SK-N-MC (cell line): ENCODE data around the gene PRKD1.

ENCODE experiments used
- DNase-seq: peaks from one replicate; pipeline ENCODE4 v3.0.0-alpha.2; 2011; ENCODE audit warnings: low read depth, low spot score
- H3K27ac ChIP-seq: fragments of 200-600 bp; sonication (generic); 2 replicates; pipeline ENCODE4 v1.5.1; 2016; ENCODE audit warnings: mixed run types
- H3K36me3 ChIP-seq: fragments of 200-600 bp; sonication (generic); 2 replicates; pipeline ENCODE4 v1.6.1; 2017; ENCODE audit warnings: antibody characterized with exemption, low read length, mixed read lengths; ENCODE audit not compliant: insufficient read depth
- H3K4me3 ChIP-seq: fragments of 200-600 bp; sonication (generic); 2 replicates; pipeline ENCODE4 v1.5.1; 2016
- H3K9ac ChIP-seq: fragments of 200-600 bp; sonication (generic); 2 replicates; pipeline ENCODE4 v1.8.0; 2017; ENCODE audit warnings: mixed run types, mixed read lengths; ENCODE audit not compliant: insufficient read length
- H3K9me3 ChIP-seq: fragments of 200-600 bp; sonication (generic); 2 replicates; pipeline ENCODE4 v1.6.1; 2017; ENCODE audit warnings: low read depth, mild to moderate bottlenecking, antibody characterized with exemption, low read length, moderate library complexity, mixed read lengths
- EZH2 ChIP-seq: fragments of 200-600 bp; sonication (generic); IDR thresholded peaks from one replicate; pipeline ENCODE4 v1.6.1; 2017; ENCODE audit warnings: antibody characterized with exemption
- FOXP2 ChIP-seq: optimal IDR thresholded peaks from 2 replicates; pipeline ENCODE3; 2011; ENCODE audit warnings: mild to moderate bottlenecking, moderate library complexity; ENCODE audit not compliant: insufficient read depth; ENCODE audit errors: extremely low read length, control extremely low read depth
- POLR2AphosphoS5 ChIP-seq: IDR thresholded peaks from 2 replicates; pipeline ENCODE4 v1.6.1; 2012; ENCODE audit warnings: mild to moderate bottlenecking, low read depth, low read length, borderline replicate concordance

PRKD1 gene

GRCh38 chr14:29645117-29645516 lies 282.5 kb downstream of the PRKD1 start:
- Histone ChIP-seq H3K27ac (no peak overlapping the region), H3K9ac (no peak overlapping the region), H3K9me3 (peaks cover 4% of the 10 kb centered on the region; the same call in 1 of the 2 replicates), H3K4me3 (no peak overlapping the region), H3K36me3 (peaks cover 4% of the 10 kb centered on the region; the same call in 1 of the 2 replicates)
- no peak for DNase-seq
- TF ChIP-seq EZH2 (no peak), FOXP2 (no peak), POLR2AphosphoS5 (no peak)

- Histone ChIP-seq H3K36me3 (no peaks in the 10 kb centered on the region), H3K27ac (peak overlapping the region; percentile 76), H3K4me3 (peak overlapping the region; percentile 43), H3K9me3 (peaks cover 4% of the 10 kb centered on the region; the same call in 1 of the 2 replicates), H3K9ac (no peak overlapping the region)
- TF ChIP-seq POLR2AphosphoS5 (no peak), FOXP2 (no peak), EZH2 (no peak)
- DNase-seq = no peak
Observed at GRCh38 chr14:29643433-29644211, 284.0 kb downstream of the PRKD1 start.

- no peaks in the 10 kb centered on the region for H3K36me3 ChIP-seq
- peak overlapping the region; percentile 57; the same call in 1 of the 2 replicates for H3K27ac ChIP-seq
- no peak overlapping the region for H3K4me3 ChIP-seq
- DNase-seq = no peak
- no peaks in the 10 kb centered on the region for H3K9me3 ChIP-seq
- H3K9ac ChIP-seq = no peak overlapping the region
- no peak for TF ChIP-seq EZH2
- no peak for TF ChIP-seq POLR2AphosphoS5
- no peak for TF ChIP-seq FOXP2
Observed at GRCh38 chr14:29637411-29637810, 290.2 kb downstream of the PRKD1 start.

GRCh38 chr14:29636870-29637269 lies 290.8 kb downstream of the PRKD1 start:
- no peak for TF ChIP-seq POLR2AphosphoS5
- no peak for TF ChIP-seq EZH2
- no peak for TF ChIP-seq FOXP2
- peak overlapping the region; percentile 57; the same call in 1 of the 2 replicates for H3K27ac ChIP-seq
- H3K9me3 ChIP-seq = no peaks in the 10 kb centered on the region
- no peak for DNase-seq
- no peaks in the 10 kb centered on the region for H3K36me3 ChIP-seq
- H3K4me3 ChIP-seq = 0 out of 2 replicates have a peak overlapping the region, but pooled peaks have one; percentile 1
- H3K9ac ChIP-seq = no peak overlapping the region

GRCh38 chr14:29630566-29631160 lies 297.0 kb downstream of the PRKD1 start:
- DNase-seq = no peak
- Histone ChIP-seq H3K27ac (no peak overlapping the region), H3K36me3 (no peaks in the 10 kb centered on the region), H3K4me3 (no peak overlapping the region), H3K9ac (no peak overlapping the region), H3K9me3 (no peaks in the 10 kb centered on the region)
- TF ChIP-seq FOXP2 = no peak
- TF ChIP-seq POLR2AphosphoS5 = no peak
- no peak for TF ChIP-seq EZH2

- TF ChIP-seq POLR2AphosphoS5 (no peak), EZH2 (no peak), FOXP2 (no peak)
Observed at GRCh38 chr14:29629839-29630238, 297.8 kb downstream of the PRKD1 start.

GRCh38 chr14:29627137-29627536 lies 300.5 kb downstream of the PRKD1 start:
- Histone ChIP-seq H3K27ac (no peak overlapping the region), H3K9ac (no peak overlapping the region), H3K9me3 (no peaks in the 10 kb centered on the region), H3K36me3 (no peaks in the 10 kb centered on the region), H3K4me3 (no peak overlapping the region)
- TF ChIP-seq EZH2 = no peak
- TF ChIP-seq FOXP2 = no peak
- no peak for TF ChIP-seq POLR2AphosphoS5
- DNase-seq = no peak

More at GRCh38 chr14:29629839-29630238, 297.8 kb downstream of the PRKD1 start:
- Histone ChIP-seq H3K9me3 (no peaks in the 10 kb centered on the region), H3K36me3 (no peaks in the 10 kb centered on the region), H3K27ac (no peak overlapping the region), H3K9ac (no peak overlapping the region), H3K4me3 (no peak overlapping the region)
- DNase-seq = no peak

GRCh38 chr14:29618323-29619067 lies 309.2 kb downstream of the PRKD1 start:
- H3K9ac ChIP-seq = no peak overlapping the region
- H3K4me3 ChIP-seq = no peak overlapping the region
- H3K27ac ChIP-seq = no peak overlapping the region
- TF ChIP-seq POLR2AphosphoS5 (no peak), EZH2 (no peak), FOXP2 (no peak)
- H3K9me3 ChIP-seq = no peaks in the 10 kb centered on the region
- no peak for DNase-seq
- H3K36me3 ChIP-seq = no peaks in the 10 kb centered on the region

- Histone ChIP-seq H3K9ac (no peak overlapping the region), H3K36me3 (no peaks in the 10 kb centered on the region), H3K27ac (no peak overlapping the region), H3K4me3 (no peak overlapping the region), H3K9me3 (no peaks in the 10 kb centered on the region)
- DNase-seq = no peak
- TF ChIP-seq POLR2AphosphoS5 (no peak), FOXP2 (no peak), EZH2 (no peak)
Observed at GRCh38 chr14:29616922-29617321, 310.7 kb downstream of the PRKD1 start.
